H9 (cell line): ENCODE measurements around the gene CMTM8. TPM values are rescaled to one million over a fixed set of nuclear protein-coding genes. Genes with fewer than 3 reads are reported as not detected.

Source experiments
- DNase-seq: peaks from one replicate; pipeline ENCODE4 v3.0.0-alpha.2; 2017
- H2AFZ ChIP-seq: one replicate; pipeline ENCODE4 v1.6.1; 2013; ENCODE audit warnings: mild to moderate bottlenecking, low read length, control low read depth, moderate library complexity
- H2AK5ac ChIP-seq: 2 replicates; pipeline ENCODE4 v1.6.1; 2013; ENCODE audit warnings: low read length, control low read depth, mixed read lengths; ENCODE audit not compliant: insufficient read length
- H2BK120ac ChIP-seq: one replicate; pipeline ENCODE4 v1.6.1; 2013; ENCODE audit warnings: low read depth, mild to moderate bottlenecking, low read length, control low read depth, inconsistent platforms; ENCODE audit not compliant: poor library complexity, severe bottlenecking
- H2BK12ac ChIP-seq: 2 replicates; pipeline ENCODE4 v1.6.1; 2013; ENCODE audit warnings: low read length, control low read depth, mixed read lengths, low read depth; ENCODE audit not compliant: insufficient read length
- H2BK15ac ChIP-seq: 2 replicates; pipeline ENCODE4 v1.6.1; 2013; ENCODE audit warnings: low read depth, low read length, control low read depth
- H2BK20ac ChIP-seq: one replicate; pipeline ENCODE4 v1.6.1; 2013; ENCODE audit warnings: low read depth, mild to moderate bottlenecking, low read length, control low read depth, inconsistent platforms; ENCODE audit not compliant: poor library complexity, severe bottlenecking
- H2BK5ac ChIP-seq: 2 replicates; pipeline ENCODE4 v1.6.1; 2013; ENCODE audit warnings: low read length, control low read depth, mixed read lengths; ENCODE audit not compliant: insufficient read length
- H3K14ac ChIP-seq: 2 replicates; pipeline ENCODE4 v1.6.1; 2013; ENCODE audit warnings: low read length, control low read depth; ENCODE audit not compliant: insufficient read depth
- H3K18ac ChIP-seq: 2 replicates; pipeline ENCODE4 v1.6.1; 2013; ENCODE audit warnings: low read depth, mild to moderate bottlenecking, mixed read lengths, low read length, control low read depth; ENCODE audit not compliant: insufficient read length
- H3K23ac ChIP-seq: 2 replicates; pipeline ENCODE4 v1.6.1; 2013; ENCODE audit warnings: low read length, control low read depth, mixed read lengths, low read depth; ENCODE audit not compliant: insufficient read length
- H3K23me2 ChIP-seq: 2 replicates; pipeline ENCODE4 v1.6.1; 2013; ENCODE audit warnings: low read depth, mild to moderate bottlenecking, mixed read lengths, low read length, control low read depth; ENCODE audit not compliant: insufficient read length, poor library complexity, severe bottlenecking
- H3K27ac ChIP-seq: 2 replicates; pipeline ENCODE4 v1.5.1; 2013; ENCODE audit warnings: low read length, control low read depth, mixed read lengths, low read depth; ENCODE audit not compliant: insufficient read length
- H3K27me3 ChIP-seq: 2 replicates; pipeline ENCODE4 v1.6.1; 2013; ENCODE audit warnings: low read length, control low read depth, inconsistent platforms; ENCODE audit not compliant: insufficient read depth
- H3K4ac ChIP-seq: 2 replicates; pipeline ENCODE4 v1.6.1; 2013; ENCODE audit warnings: low read depth, mild to moderate bottlenecking, control low read depth, inconsistent platforms, low read length, moderate library complexity
- H3K4me1 ChIP-seq: 2 replicates; pipeline ENCODE4 v1.6.1; 2013; ENCODE audit warnings: low read length, control low read depth, inconsistent platforms; ENCODE audit not compliant: insufficient read depth
- H3K4me2 ChIP-seq: 2 replicates; pipeline ENCODE4 v1.6.1; 2013; ENCODE audit warnings: low read length, control low read depth, mixed read lengths; ENCODE audit not compliant: insufficient read length, insufficient read depth
- H3K56ac ChIP-seq: 2 replicates; pipeline ENCODE4 v1.6.1; 2013; ENCODE audit warnings: low read depth, mild to moderate bottlenecking, mixed read lengths, low read length, control low read depth; ENCODE audit not compliant: insufficient read length
- H3K79me1 ChIP-seq: 2 replicates; pipeline ENCODE4 v1.6.1; 2013; ENCODE audit warnings: low read depth, mild to moderate bottlenecking, moderate library complexity, low read length, control low read depth, inconsistent platforms; ENCODE audit not compliant: insufficient read depth, poor library complexity, severe bottlenecking
- H3K79me2 ChIP-seq: 2 replicates; pipeline ENCODE4 v1.6.1; 2013; ENCODE audit warnings: low read length, control low read depth, inconsistent platforms; ENCODE audit not compliant: insufficient read depth
- H3K9ac ChIP-seq: 2 replicates; pipeline ENCODE4 v1.6.1; 2013; ENCODE audit warnings: low read length, control low read depth, mixed read lengths; ENCODE audit not compliant: insufficient read length; ENCODE audit errors: extremely low read depth
- H3K9me3 ChIP-seq: one replicate; pipeline ENCODE4 v1.6.1; 2013; ENCODE audit warnings: low read depth, low read length, inconsistent platforms; ENCODE audit not compliant: control insufficient read depth
- H3T11ph ChIP-seq: one replicate; pipeline ENCODE4 v1.6.1; 2013; ENCODE audit warnings: mild to moderate bottlenecking, low read length, control low read depth, inconsistent platforms
- H4K20me1 ChIP-seq: one replicate; pipeline ENCODE4 v1.6.1; 2013; ENCODE audit not compliant: control insufficient read depth, insufficient read length, insufficient read depth
- H4K5ac ChIP-seq: 2 replicates; pipeline ENCODE4 v1.6.1; 2013; ENCODE audit warnings: low read depth, mild to moderate bottlenecking, mixed read lengths, low read length, control low read depth; ENCODE audit not compliant: insufficient read length
- H4K8ac ChIP-seq: replicated peaks from 2 replicates; pipeline ENCODE4 v1.6.1; 2013; ENCODE audit warnings: low read length, control low read depth, mixed read lengths, low read depth; ENCODE audit not compliant: insufficient read length
- H4K91ac ChIP-seq: 2 replicates; pipeline ENCODE4 v1.6.1; 2013; ENCODE audit warnings: low read depth, mild to moderate bottlenecking, moderate library complexity, mixed read lengths, low read length, control low read depth; ENCODE audit not compliant: insufficient read length
- H3K27ac Mint-ChIP-seq, 3 experiments: 2 replicates in 2 of 3; 3 replicates in 1 of 3; pipeline ENCODE4 v1.8.0; 2020 to 2021; ENCODE audit warnings: mixed read lengths in 3 of 3, mild to moderate bottlenecking in 1 of 3, moderate library complexity in 1 of 3
- H3K27me3 Mint-ChIP-seq: 2 replicates; pipeline ENCODE4 v1.8.0; 2021; ENCODE audit warnings: low read depth, mild to moderate bottlenecking, moderate library complexity, mixed read lengths
- H3K36me3 Mint-ChIP-seq, 3 experiments: 2 replicates in 2 of 3; 3 replicates in 1 of 3; pipeline ENCODE4 v1.8.0; 2020 to 2021; ENCODE audit warnings: low read depth in 3 of 3, mixed read lengths in 3 of 3; ENCODE audit not compliant: insufficient read depth in 1 of 3
- H3K4me1 Mint-ChIP-seq, 2 experiments: 2 replicates each; pipeline ENCODE4 v1.8.0; 2020; ENCODE audit warnings: mixed read lengths in 2 of 2
- H3K4me3 Mint-ChIP-seq, 2 experiments: 2 replicates in 1 of 2; 3 replicates in 1 of 2; pipeline ENCODE4 v1.8.0; 2020 to 2021; ENCODE audit warnings: mild to moderate bottlenecking in 2 of 2, mixed read lengths in 2 of 2, moderate library complexity in 1 of 2
- H3K9me3 Mint-ChIP-seq, 2 experiments: 2 replicates in 1 of 2; 3 replicates in 1 of 2; pipeline ENCODE4 v1.8.0; 2020; ENCODE audit warnings: mild to moderate bottlenecking in 2 of 2, mixed read lengths in 2 of 2, moderate library complexity in 1 of 2
- WGBS: extraction: QIAGEN DNeasy Blood & Tissue Kit; methylation state at CpG from one replicate; pipeline ENCODE4 v1.1.7; 2013; ENCODE audit warnings: missing lambda C conversion rate, low lambda C conversion rate, mixed read lengths; ENCODE audit not compliant: insufficient read length; ENCODE audit errors: extremely low coverage; 5-methylcytosine and 5-hydroxymethylcytosine counted together
- total RNA-seq: library from RNA; stranded (reverse); gene quantifications from 2 replicates; pipeline ENCODE4 v1.2.1, GENCODE V29; 2021
- TF ChIP-seq, protein P1 (sequence below): fragments of 200-600 bp; sonication (generic); conservative IDR thresholded peaks from 3 replicates; pipeline ENCODE4 v1.8.0; 2021; ENCODE audit warnings: antibody characterized with exemption, mild to moderate bottlenecking

CMTM8 gene
- total RNA-seq, 1 experiment from 2014 or later: 4.0 TPM

DNA sequence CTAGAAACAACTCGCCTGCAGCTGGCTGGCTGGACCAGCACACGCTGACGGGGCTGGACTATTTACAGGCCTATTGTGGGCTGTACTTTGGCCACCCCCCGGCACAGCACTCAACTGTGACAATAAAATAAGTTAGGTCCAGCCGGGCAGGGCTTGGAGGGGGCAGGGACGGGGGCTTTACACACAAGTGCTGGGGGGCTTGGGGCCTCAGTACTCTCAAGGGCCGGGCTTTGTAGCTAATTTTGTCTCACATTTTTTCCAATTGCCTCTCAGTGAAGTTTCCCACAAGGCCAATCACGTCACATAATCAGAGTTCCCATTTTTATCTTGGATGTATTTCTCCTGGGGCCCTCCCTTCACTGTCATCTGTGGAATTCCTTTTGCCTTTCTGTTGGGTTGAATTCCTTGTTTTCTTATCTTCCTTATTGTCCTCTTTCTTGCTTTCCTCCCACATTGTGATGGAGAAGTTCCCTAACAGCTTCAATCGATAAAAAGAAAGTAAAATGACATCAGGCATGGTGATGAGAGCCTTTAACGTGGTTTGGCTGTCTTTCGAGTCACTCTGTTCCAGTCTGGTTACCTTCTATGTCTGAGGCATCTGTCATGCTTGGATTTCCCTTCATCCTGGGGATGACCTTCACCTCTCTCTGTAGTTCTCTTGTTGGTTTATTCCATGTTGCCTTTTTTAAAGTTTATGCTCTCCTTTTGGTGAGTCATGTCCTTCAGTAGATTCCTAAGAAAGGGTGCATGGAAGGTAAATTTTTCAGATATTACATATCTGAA lies 109.1 kb downstream of the CMTM8 start:
- no peak overlapping the region for H3K9ac ChIP-seq
- no peaks in the 10 kb centered on the region for H3K27me3 Mint-ChIP-seq
- no peak overlapping the region for H3K56ac ChIP-seq
- no peak overlapping the region for H2BK20ac ChIP-seq
- H2BK12ac ChIP-seq: no peak overlapping the region
- H3K79me2 ChIP-seq: no peaks in the 10 kb centered on the region
- H4K8ac ChIP-seq: no peak overlapping the region
- H3K23me2 ChIP-seq: no peaks in the 10 kb centered on the region
- no peak overlapping the region for H4K5ac ChIP-seq
- no peak overlapping the region for H3K4ac ChIP-seq
- no peak overlapping the region for H4K91ac ChIP-seq
- H2BK15ac ChIP-seq: no peak overlapping the region
- no peak overlapping the region for H3K27ac ChIP-seq
- H3K4me3 Mint-ChIP-seq: no peak overlapping the region
- no peaks in the 10 kb centered on the region for H3K9me3 ChIP-seq
- H3K4me2 ChIP-seq: no peak overlapping the region
- H3K27me3 ChIP-seq: no peaks in the 10 kb centered on the region
- H3T11ph ChIP-seq: no peak overlapping the region
- TF ChIP-seq, protein P1, sequence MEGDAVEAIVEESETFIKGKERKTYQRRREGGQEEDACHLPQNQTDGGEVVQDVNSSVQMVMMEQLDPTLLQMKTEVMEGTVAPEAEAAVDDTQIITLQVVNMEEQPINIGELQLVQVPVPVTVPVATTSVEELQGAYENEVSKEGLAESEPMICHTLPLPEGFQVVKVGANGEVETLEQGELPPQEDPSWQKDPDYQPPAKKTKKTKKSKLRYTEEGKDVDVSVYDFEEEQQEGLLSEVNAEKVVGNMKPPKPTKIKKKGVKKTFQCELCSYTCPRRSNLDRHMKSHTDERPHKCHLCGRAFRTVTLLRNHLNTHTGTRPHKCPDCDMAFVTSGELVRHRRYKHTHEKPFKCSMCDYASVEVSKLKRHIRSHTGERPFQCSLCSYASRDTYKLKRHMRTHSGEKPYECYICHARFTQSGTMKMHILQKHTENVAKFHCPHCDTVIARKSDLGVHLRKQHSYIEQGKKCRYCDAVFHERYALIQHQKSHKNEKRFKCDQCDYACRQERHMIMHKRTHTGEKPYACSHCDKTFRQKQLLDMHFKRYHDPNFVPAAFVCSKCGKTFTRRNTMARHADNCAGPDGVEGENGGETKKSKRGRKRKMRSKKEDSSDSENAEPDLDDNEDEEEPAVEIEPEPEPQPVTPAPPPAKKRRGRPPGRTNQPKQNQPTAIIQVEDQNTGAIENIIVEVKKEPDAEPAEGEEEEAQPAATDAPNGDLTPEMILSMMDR: no peak
- no peak overlapping the region for H2BK5ac ChIP-seq
- no peaks in the 10 kb centered on the region for H3K36me3 Mint-ChIP-seq
- H3K79me1 ChIP-seq: no peaks in the 10 kb centered on the region
- DNase-seq: no peak
- peak overlapping the region in 2 of 3 experiments; percentile 61 to 84; a peak in 6 of 7 replicates for H3K27ac Mint-ChIP-seq
- no peaks in the 10 kb centered on the region for H3K9me3 Mint-ChIP-seq
- peaks cover 33 to 36% of the 10 kb centered on the region in 2 experiments for H3K4me1 Mint-ChIP-seq
- no peaks in the 10 kb centered on the region for H4K20me1 ChIP-seq
- no peak overlapping the region for H2AFZ ChIP-seq
- H3K18ac ChIP-seq: no peak overlapping the region
- no peak overlapping the region for H2BK120ac ChIP-seq
- WGBS: no CpG with 5 or more reads among the region's 11 CpGs
- H3K23ac ChIP-seq: no peak overlapping the region
- no peak overlapping the region for H3K14ac ChIP-seq
- H3K4me1 ChIP-seq: peaks cover 8% of the 10 kb centered on the region
- H2AK5ac ChIP-seq: no peak overlapping the region
